HG03097 (cell line): ENCODE data around the gene WASL.
A peak's percentile ranks its signal among the peaks of the same experiment; 100 is the strongest.

ENCODE experiments used
- ATAC-seq: cut with Tn5 transposase; IDR thresholded peaks from one replicate; pipeline ENCODE4 v1.9.1; 2021; ENCODE audit not compliant: unreplicated experiment, low FRiP score

Gene WASL

GRCh38 chr7:123770378-123770777 is 21.6 kb upstream of the WASL start:
- peak; percentile 87 for ATAC-seq

- no peak for ATAC-seq
Observed at GRCh38 chr7:123769371-123769770, 20.6 kb upstream of the WASL start.

GRCh38 chr7:123768493-123768892 is 19.7 kb upstream of the WASL start:
- no peak for ATAC-seq

GRCh38 chr7:123763191-123763661 is 14.4 kb upstream of the WASL start:
- ATAC-seq, result no peak

- no peak for ATAC-seq
Observed at GRCh38 chr7:123761729-123762128, 12.9 kb upstream of the WASL start.

DNA sequence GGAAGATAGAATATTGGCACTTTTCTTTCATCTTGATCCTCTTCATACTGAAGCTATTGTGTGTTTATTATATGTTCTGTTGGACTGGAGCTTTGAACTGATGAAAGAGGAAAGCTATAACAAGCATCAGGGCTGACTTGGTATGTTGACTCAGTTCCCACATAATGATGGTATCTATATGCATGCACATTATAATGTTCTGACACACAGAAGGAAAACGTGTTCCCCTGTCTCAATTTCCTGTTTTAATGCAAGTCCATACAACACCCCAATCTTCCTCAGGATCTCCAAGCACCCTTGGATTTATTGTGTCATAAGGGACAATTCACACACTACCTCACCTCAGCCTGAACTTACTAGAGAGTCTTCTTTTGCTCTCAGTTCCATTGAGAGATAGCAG is 8.3 kb upstream of the WASL start:
- no peak for ATAC-seq

DNA sequence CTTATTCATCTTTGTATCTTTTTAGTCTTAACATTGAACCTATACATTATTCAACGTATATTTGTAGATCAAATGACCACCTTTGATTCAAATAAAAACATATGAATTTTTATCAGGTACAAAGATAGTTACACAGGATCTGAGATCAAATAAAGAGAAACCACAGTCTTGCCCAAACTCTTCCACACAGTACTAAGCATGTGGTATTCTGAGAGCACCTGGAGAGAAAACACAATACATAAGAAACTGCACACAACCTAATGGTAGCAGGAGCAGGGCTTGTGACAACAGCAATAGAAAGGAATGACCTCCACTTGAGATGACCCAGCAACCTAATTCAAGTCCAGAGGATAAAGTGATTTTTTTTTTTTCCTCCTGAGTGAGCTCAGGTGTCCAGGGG is 6.5 kb upstream of the WASL start:
- ATAC-seq, result no peak

DNA sequence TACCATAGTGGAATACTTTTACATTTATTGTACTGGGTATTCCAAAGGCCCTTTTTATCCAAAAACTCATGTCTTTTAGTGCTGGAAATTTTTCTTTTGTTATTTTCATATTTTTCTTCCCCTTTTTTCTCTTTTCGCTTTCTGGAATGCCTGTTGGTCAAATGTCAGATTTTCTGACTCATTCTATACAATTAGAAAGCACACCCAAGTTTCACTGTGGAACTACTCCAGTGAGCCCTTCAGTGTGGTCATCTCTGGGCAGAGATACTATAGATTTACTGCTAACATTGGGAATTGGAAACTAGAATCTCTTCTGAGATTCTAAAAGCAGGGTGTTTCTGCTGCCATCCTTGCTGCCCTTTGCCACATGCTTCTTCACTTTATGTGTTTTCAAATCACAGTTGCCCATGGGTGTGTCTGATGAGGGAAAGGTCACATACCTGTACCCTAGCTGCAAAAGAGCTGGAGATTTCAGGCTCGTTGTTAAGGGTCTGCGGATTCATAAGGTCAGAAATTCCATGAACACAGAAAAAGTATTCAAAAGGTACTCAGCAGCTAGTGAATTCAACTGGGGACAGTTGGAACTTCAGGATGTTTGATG is 5.6 kb upstream of the WASL start:
- ATAC-seq, result no peak

GRCh38 chr7:123752534-123752933 is 3.7 kb upstream of the WASL start:
- no peak for ATAC-seq

DNA sequence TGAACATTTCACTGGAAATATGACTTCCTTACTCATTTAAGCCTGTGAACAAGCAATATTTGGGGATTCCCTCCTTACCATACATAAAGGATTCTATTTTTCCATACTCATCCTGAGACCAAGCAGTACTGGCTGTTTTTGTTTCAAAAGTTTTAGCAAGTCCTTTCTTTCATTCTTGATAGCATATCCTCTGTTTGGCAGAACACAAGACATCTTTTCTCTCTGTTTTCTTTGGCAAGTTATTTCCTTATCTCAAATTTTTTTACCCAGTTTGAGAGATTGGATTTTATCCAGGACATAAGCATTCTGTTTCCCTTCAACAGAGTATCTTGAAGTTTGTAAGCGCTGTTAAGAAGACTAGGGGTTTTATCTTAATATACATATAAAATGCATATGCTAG is 3.0 kb upstream of the WASL start:
- no peak for ATAC-seq

DNA sequence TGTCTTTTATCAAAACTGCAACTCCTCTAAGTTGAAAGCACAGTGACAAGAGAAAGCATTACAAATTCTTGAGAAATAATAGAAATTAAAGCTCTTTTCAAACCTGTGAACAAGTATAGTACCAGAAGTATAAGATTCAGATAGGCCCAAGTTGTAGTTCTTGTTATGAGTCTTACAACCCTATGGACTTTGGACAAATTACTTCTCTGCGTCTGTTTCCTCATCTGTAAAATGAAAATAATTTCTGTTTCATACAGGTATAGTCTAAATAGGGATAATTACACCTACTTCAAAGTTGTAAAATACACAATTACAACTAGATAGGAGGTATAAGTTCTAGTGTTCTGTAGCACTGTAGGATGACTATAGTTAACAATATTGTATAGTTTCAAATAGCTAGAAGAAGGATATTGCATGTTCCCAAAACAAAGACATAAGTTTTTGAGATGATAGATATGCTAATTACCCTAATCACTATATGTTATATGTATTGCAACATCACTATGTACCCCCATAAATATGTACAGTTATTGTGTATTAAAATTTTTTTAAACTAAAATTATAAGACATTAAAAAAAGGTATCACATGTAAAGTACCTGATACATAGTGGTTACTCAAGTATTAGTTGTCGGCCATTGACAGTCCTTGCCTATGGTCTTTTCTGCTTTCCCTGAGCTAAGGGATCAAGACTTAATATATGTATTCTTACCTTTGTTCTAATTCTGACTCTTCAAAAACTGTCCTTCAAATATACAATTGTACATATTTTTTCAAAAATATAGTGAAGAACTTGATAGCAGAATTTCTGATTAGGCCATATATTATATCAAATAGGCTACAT is 1.8 kb upstream of the WASL start:
- no peak for ATAC-seq

- peak; percentile 21 for ATAC-seq
Observed at GRCh38 chr7:123749537-123749857, 694 bp upstream of the WASL start.

DNA sequence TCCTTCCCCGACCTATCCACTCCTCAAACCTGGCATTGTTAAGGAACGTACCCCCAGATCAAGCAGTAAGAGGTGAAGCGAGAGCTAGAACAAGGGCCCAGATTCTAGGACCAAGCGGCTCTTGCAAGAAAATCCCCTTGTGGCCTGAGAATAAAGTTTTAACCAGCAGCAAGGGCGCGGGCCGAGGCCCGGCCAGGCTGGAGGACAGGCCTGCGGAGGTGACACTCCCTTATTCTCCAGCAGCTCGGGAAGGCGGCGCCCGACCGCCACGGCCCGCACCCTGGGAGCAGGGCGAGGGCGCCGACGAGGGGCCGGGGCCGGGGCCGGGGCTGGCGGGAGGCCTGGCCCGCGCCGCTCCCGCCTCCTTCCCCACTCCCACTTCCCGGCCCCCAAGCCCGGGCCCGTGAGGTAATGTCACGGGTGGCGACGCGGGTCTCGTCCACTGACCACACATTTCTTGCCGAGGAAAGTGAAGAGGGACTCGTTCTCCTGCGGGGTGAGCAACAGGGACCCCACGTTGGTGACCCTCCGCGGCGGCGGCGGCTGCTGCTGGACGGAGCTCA is 551 bp downstream of the WASL start:
- ATAC-seq, result peak; percentile 12

DNA sequence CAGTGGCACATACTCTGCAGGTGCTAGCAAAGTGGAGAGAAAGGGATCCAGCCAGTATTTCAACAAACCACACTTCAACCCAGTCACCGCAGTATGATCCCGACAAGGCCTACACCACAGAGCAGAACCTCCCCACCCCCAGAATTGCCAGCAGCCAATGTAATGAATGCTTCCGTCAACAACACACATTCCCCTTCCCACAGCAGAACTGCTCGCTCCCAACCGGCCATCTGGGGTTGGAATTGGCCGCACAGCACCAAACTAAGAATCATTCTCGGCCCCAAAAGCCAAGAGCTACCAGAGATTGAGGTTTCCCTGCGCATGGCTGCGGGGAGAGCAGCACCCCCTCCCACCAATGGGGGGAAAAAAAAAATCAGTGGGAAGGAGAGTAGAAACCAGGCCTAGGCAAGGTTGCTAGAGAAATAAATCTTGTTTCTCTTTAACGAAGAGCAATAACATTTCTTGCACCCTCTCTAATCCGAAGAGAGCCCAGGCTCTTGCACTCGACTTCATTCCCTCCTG is 1.1 kb downstream of the WASL start:
- ATAC-seq, result no peak

- ATAC-seq, result no peak
Observed at GRCh38 chr7:123746931-123747488, 1.8 kb downstream of the WASL start.

DNA sequence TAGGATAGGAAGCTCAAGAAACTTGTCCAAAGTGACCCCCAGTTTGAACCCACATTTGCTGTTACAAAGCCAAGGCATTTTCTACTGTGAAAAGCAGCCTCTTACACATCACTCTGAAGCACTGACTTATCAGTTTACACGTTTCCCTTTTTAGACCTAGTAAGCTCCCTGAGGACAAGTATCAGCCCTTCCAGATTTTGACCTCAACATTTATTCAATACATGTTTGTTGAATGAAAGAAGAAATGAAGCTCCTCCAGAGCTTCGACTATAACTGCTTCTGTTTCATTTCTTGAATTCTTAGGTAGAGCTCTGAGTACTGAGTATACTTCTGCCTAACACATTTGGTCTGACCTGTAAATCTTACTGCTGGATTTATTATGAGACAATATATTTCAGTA is 2.7 kb downstream of the WASL start:
- no peak for ATAC-seq

DNA sequence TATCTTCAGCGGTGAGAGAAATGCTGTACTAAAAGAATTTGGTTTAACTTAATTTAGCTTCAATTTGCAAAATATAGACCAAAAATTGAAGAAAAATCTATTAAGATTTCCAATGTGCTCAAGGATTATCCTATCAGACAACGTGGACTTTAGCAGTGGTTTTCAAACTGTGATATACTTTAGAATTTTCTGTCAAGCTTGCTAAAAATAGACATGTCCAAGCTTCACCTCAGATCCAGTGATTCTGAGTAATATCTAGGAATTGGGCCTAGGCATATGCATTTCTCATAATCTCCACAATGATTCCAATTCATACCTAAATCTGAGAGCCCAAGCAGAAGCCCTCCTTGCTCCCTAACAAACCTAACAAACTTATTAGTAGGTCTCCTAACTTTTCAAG is 3.4 kb downstream of the WASL start:
- ATAC-seq, result no peak

- ATAC-seq, result no peak
Observed at GRCh38 chr7:123744416-123744815, 4.4 kb downstream of the WASL start.

- ATAC-seq, result no peak
Observed at GRCh38 chr7:123741940-123742339, 6.9 kb downstream of the WASL start.

GRCh38 chr7:123738808-123739207 is 10.0 kb downstream of the WASL start:
- no peak for ATAC-seq

- no peak for ATAC-seq
Observed at GRCh38 chr7:123738356-123738755, 10.4 kb downstream of the WASL start.
